ENCODE measurements around the gene PHACTR1.

GRCh38 chr6:13222048-13222447 is 505.5 kb downstream of the PHACTR1 start:
- TF ChIP-seq TARDBP (IDR thresholded peaks at IDR 0.05) (no peak), LEF1 (IDR thresholded peaks at IDR 0.05; ENCODE audit: borderline replicate concordance) (no peak), BHLHE40 (IDR thresholded peaks at IDR 0.05; ENCODE audit: borderline replicate concordance) (no peak), SUZ12 (IDR thresholded peaks at IDR 0.05) (no peak), ELF4 (IDR thresholded peaks at IDR 0.05) (no peak), CTBP1 (IDR thresholded peaks at IDR 0.05; ENCODE audit: borderline replicate concordance) (no peak), FOXM1 (IDR thresholded peaks at IDR 0.05; ENCODE audit: borderline replicate concordance) (no peak)
